ENCODE results near the gene SNTB2.

- TF ChIP-seq ZNF274 (IDR thresholded peaks at IDR 0.05; ENCODE audit: low read depth, low read length) (no peak), YY1 (IDR thresholded peaks at IDR 0.05; ENCODE audit: insufficient read depth, insufficient read length) (no peak), SUZ12 (IDR thresholded peaks at IDR 0.05; ENCODE audit: extremely low read depth, insufficient read depth, insufficient read length) (no peak)
Measured at GRCh38 chr16:69188236-69188549, 1.2 kb downstream of the SNTB2 start.

All from NT2/D1 (cell line).